ENCODE measurements around the gene ASAP2. TPM values are rescaled to one million over a fixed set of nuclear protein-coding genes. Genes with fewer than 3 reads are reported as not detected.

Gene ASAP2
- total RNA-seq, 1 experiment from 2014 or later = 25.2 TPM

DNA sequence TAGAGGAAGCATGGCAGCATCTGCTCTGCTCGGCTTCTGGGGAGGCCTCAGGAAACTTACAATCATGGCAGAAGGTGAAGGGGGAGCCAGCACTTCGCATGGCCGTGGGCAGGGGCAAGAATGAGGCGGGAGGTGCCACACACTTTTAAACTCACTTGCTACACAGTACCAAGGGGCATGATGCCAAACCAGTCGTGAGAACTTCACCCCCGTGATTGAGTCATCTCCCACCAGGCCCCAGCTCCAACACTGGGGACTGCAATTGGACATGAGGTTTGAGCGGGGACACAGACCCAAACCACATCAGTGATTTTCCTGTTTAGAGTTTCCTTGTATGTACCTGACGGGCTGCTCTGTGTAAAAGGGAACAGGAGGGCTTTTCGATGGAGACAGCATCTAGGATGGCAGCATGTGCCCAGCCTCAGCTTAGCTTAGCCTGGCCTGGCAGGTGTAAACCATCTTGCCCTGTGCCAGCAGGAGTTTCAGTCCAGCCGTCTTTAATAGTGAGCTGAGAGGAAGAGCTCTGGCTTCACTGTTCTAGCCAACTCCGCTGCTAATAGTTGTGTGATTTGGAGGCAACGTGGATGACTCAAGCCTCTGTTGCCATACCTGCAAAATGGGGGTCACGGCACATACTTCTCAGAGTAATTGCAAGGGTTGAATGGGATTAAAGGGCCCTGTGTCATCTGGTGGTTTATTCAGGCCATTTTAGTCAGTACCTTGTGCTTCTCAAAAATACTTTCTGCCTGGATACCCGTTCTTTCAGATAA is 101.8 kb downstream of the ASAP2 start:
- intact Hi-C loops (cut with micrococcal nuclease) = no loop called here
- H3K27ac ChIP-seq (ENCODE audit: low read length) = peak overlapping the region; percentile 19; the same call in 1 of the 2 replicates
- H3F3A ChIP-seq (ENCODE audit: low read length, unreplicated experiment) = peaks cover 6% of the 10 kb centered on the region
- no peak overlapping the region for H3K4me2 ChIP-seq (ENCODE audit: low read length)
- H4K20me1 ChIP-seq (ENCODE audit: low read length) = no peaks in the 10 kb centered on the region
- POLR2A ChIA-PET (ENCODE audit: unreplicated experiment) = no interaction called here
- no peaks in the 10 kb centered on the region for H3K36me3 ChIP-seq (ENCODE audit: low read depth, low read length)
- no peak for TF ChIP-seq EZH2phosphoT487 (IDR thresholded peaks at IDR 0.05; ENCODE audit: borderline replicate concordance, low read length)
- TF ChIP-seq EZH2 (IDR thresholded peaks at IDR 0.05; ENCODE audit: low read length, unreplicated experiment) = no peak
- TF ChIP-seq, protein P1, sequence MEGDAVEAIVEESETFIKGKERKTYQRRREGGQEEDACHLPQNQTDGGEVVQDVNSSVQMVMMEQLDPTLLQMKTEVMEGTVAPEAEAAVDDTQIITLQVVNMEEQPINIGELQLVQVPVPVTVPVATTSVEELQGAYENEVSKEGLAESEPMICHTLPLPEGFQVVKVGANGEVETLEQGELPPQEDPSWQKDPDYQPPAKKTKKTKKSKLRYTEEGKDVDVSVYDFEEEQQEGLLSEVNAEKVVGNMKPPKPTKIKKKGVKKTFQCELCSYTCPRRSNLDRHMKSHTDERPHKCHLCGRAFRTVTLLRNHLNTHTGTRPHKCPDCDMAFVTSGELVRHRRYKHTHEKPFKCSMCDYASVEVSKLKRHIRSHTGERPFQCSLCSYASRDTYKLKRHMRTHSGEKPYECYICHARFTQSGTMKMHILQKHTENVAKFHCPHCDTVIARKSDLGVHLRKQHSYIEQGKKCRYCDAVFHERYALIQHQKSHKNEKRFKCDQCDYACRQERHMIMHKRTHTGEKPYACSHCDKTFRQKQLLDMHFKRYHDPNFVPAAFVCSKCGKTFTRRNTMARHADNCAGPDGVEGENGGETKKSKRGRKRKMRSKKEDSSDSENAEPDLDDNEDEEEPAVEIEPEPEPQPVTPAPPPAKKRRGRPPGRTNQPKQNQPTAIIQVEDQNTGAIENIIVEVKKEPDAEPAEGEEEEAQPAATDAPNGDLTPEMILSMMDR (conservative IDR thresholded peaks at IDR 0.05; ENCODE audit: low read depth, low read length) = no peak
- peaks cover 69% of the 10 kb centered on the region for H3K79me2 ChIP-seq (ENCODE audit: low read length)
- no peaks in the 10 kb centered on the region for H3K9me3 ChIP-seq (ENCODE audit: low read length)
- BruUV-seq (replicated peaks) = no TSS peak
- CTCF ChIA-PET = no interaction called here
- peaks cover 53% of the 10 kb centered on the region for H3K4me1 ChIP-seq (ENCODE audit: insufficient read depth, low read length)
- peak; percentile 40 for DNase-seq
- H3K27me3 ChIP-seq (ENCODE audit: low read length) = no peaks in the 10 kb centered on the region
- no peak for ATAC-seq
- H2AFZ ChIP-seq (ENCODE audit: low read length) = no peak overlapping the region
- H3K9ac ChIP-seq (ENCODE audit: low read length) = no peak overlapping the region
- H3K9me2 ChIP-seq (replicated peaks; ENCODE audit: low read length) = no peaks in the 10 kb centered on the region
- H3K4me3 ChIP-seq (ENCODE audit: low read length) = no peak overlapping the region

DNA sequence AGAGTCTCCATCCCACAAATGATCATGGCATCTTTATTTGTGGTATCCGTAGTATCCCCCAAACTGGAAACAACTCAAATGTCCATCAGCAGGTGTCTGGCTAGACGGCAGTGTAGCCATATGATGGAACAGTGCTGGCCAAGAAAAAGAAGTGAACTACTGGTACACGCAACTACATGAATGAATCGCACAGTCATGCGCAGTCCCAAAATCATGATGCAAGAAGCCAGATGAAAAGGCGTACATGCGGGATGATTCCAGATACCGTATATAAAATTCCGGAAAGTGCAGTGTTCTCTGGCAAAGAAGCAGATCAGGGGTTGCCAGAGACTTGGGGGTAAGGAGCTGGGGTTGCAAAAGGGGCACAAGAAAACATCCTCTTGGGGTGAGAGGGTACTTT is 102.5 kb downstream of the ASAP2 start:
- intact Hi-C loops (cut with micrococcal nuclease) = no loop called here
- H4K20me1 ChIP-seq (ENCODE audit: low read length) = no peaks in the 10 kb centered on the region
- H3K9ac ChIP-seq (ENCODE audit: low read length) = no peak overlapping the region
- no peak overlapping the region for H3K4me3 ChIP-seq (ENCODE audit: low read length)
- BruUV-seq (replicated peaks) = no TSS peak
- H3K27me3 ChIP-seq (ENCODE audit: low read length) = no peaks in the 10 kb centered on the region
- DNase-seq = no peak
- peaks cover 6% of the 10 kb centered on the region for H3F3A ChIP-seq (ENCODE audit: low read length, unreplicated experiment)
- no peak for TF ChIP-seq EZH2 (IDR thresholded peaks at IDR 0.05; ENCODE audit: low read length, unreplicated experiment)
- no peak for TF ChIP-seq EZH2phosphoT487 (IDR thresholded peaks at IDR 0.05; ENCODE audit: borderline replicate concordance, low read length)
- TF ChIP-seq, protein P1 (conservative IDR thresholded peaks at IDR 0.05; ENCODE audit: low read depth, low read length) = no peak
- H3K27ac ChIP-seq (ENCODE audit: low read length) = peak overlapping the region; percentile 89
- peaks cover 56% of the 10 kb centered on the region for H3K4me1 ChIP-seq (ENCODE audit: insufficient read depth, low read length)
- POLR2A ChIA-PET (ENCODE audit: unreplicated experiment) = no interaction called here
- no peaks in the 10 kb centered on the region for H3K36me3 ChIP-seq (ENCODE audit: low read depth, low read length)
- peaks cover 70% of the 10 kb centered on the region for H3K79me2 ChIP-seq (ENCODE audit: low read length)
- H3K9me2 ChIP-seq (replicated peaks; ENCODE audit: low read length) = no peaks in the 10 kb centered on the region
- no peak overlapping the region for H2AFZ ChIP-seq (ENCODE audit: low read length)
- ATAC-seq = no peak
- CTCF ChIA-PET = no interaction called here
- H3K9me3 ChIP-seq (ENCODE audit: low read length) = no peaks in the 10 kb centered on the region
- no peak overlapping the region for H3K4me2 ChIP-seq (ENCODE audit: low read length)

DNA sequence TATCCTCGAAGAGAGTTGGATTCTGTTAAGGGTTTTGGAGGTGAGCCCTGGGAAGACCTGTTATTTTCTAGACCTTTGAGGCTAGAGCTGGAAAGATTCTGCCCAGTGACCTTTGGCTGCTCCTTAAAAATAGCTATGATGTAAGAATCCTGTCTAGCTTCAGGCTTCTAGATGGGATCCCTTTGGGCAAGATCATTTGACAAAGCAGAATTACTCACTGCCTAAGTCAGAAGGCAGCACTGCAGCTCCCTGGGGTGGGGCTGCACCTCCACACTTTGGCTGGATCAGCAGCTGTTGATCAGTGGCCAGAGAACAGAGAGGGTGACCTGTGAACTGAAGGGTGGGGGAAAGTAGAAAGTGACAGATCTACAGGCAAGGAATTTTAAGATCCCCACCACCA is 103.8 kb downstream of the ASAP2 start:
- ChIA-PET CTCF (no interaction called here), POLR2A (ENCODE audit: unreplicated experiment) (interaction anchor here (0.9 to 1.3 kb wide), 3 partner anchors 22 to 75 kb away, joined by 3 to 8 read pairs (median 4); no protein-coding TSS in a partner anchor)
- Histone ChIP-seq H3K27me3 (ENCODE audit: low read length) (no peaks in the 10 kb centered on the region), H3K4me1 (ENCODE audit: insufficient read depth, low read length) (peaks cover 62% of the 10 kb centered on the region), H3K4me2 (ENCODE audit: low read length) (peak overlapping the region; percentile 68), H3K4me3 (ENCODE audit: low read length) (peak overlapping the region; percentile 16; the same call in 1 of the 2 replicates), H3K9ac (ENCODE audit: low read length) (peak overlapping the region; percentile 58), H4K20me1 (ENCODE audit: low read length) (no peaks in the 10 kb centered on the region), H3K9me2 (replicated peaks; ENCODE audit: low read length) (no peaks in the 10 kb centered on the region), H3F3A (ENCODE audit: low read length, unreplicated experiment) (peaks cover 6% of the 10 kb centered on the region), H3K27ac (ENCODE audit: low read length) (peak overlapping the region; percentile 89), H2AFZ (ENCODE audit: low read length) (no peak overlapping the region), H3K9me3 (ENCODE audit: low read length) (no peaks in the 10 kb centered on the region), H3K79me2 (ENCODE audit: low read length) (peaks cover 67% of the 10 kb centered on the region), H3K36me3 (ENCODE audit: low read depth, low read length) (no peaks in the 10 kb centered on the region)
- BruUV-seq (replicated peaks) = no TSS peak
- TF ChIP-seq, protein P1 (conservative IDR thresholded peaks at IDR 0.05; ENCODE audit: low read depth, low read length) = no peak
- TF ChIP-seq EZH2 (IDR thresholded peaks at IDR 0.05; ENCODE audit: low read length, unreplicated experiment) = no peak
- no peak for TF ChIP-seq EZH2phosphoT487 (IDR thresholded peaks at IDR 0.05; ENCODE audit: borderline replicate concordance, low read length)
- peak; percentile 81 for DNase-seq
- intact Hi-C loops (cut with micrococcal nuclease) = loop anchor here (1.0 kb wide), 1 partner anchor 23 kb away; no protein-coding TSS in a partner anchor
- peak; percentile 70 for ATAC-seq
